ENCODE results near the gene THAP4.

THAP4 gene

GRCh38 chr2:241562269-241562891 is 74.6 kb downstream of the THAP4 start:
- DNase-seq = no peak

- peak; percentile 79 for DNase-seq
Observed at GRCh38 chr2:241561832-241562231, 75.1 kb downstream of the THAP4 start.

- DNase-seq = no peak
Observed at GRCh38 chr2:241560883-241561474, 76.0 kb downstream of the THAP4 start.

GRCh38 chr2:241560162-241560882 is 76.6 kb downstream of the THAP4 start:
- DNase-seq = no peak

GRCh38 chr2:241559323-241560161 is 77.4 kb downstream of the THAP4 start:
- no peak for DNase-seq

GRCh38 chr2:241558532-241559322 is 78.2 kb downstream of the THAP4 start, which contains the start of gene BOK:
TSS of gene BOK (plus strand) at chr2:241558745. CDS start at chr2:241559484, 739 bp downstream.
- DNase-seq = peak; percentile 85

- DNase-seq = no peak
Observed at GRCh38 chr2:241556746-241557145, 80.2 kb downstream of the THAP4 start.

- DNase-seq = peak; percentile 25
Observed at GRCh38 chr2:241555711-241556110, 81.2 kb downstream of the THAP4 start.

- DNase-seq = no peak
Observed at GRCh38 chr2:241554610-241555322, 82.2 kb downstream of the THAP4 start.

GRCh38 chr2:241553981-241554380 is 83.0 kb downstream of the THAP4 start:
- DNase-seq = no peak

GRCh38 chr2:241553512-241553830 is 83.5 kb downstream of the THAP4 start:
- DNase-seq = no peak

GRCh38 chr2:241551998-241552737 is 84.8 kb downstream of the THAP4 start:
- peak; percentile 47 for DNase-seq

GRCh38 chr2:241551599-241551997 is 85.4 kb downstream of the THAP4 start:
- DNase-seq = no peak

GRCh38 chr2:241550616-241551580 is 86.1 kb downstream of the THAP4 start:
- peak; percentile 46 for DNase-seq

GRCh38 chr2:241548451-241548835 is 88.5 kb downstream of the THAP4 start:
- DNase-seq = no peak

GRCh38 chr2:241547781-241548450 is 89.0 kb downstream of the THAP4 start:
- DNase-seq = no peak

GRCh38 chr2:241546771-241547498 is 90.0 kb downstream of the THAP4 start:
- DNase-seq = peak; percentile 67
